Measurements from ENCODE around the gene FADD.
A peak's percentile ranks its signal among the peaks of the same experiment; 100 is the strongest.

- TF ChIP-seq, protein P1, sequence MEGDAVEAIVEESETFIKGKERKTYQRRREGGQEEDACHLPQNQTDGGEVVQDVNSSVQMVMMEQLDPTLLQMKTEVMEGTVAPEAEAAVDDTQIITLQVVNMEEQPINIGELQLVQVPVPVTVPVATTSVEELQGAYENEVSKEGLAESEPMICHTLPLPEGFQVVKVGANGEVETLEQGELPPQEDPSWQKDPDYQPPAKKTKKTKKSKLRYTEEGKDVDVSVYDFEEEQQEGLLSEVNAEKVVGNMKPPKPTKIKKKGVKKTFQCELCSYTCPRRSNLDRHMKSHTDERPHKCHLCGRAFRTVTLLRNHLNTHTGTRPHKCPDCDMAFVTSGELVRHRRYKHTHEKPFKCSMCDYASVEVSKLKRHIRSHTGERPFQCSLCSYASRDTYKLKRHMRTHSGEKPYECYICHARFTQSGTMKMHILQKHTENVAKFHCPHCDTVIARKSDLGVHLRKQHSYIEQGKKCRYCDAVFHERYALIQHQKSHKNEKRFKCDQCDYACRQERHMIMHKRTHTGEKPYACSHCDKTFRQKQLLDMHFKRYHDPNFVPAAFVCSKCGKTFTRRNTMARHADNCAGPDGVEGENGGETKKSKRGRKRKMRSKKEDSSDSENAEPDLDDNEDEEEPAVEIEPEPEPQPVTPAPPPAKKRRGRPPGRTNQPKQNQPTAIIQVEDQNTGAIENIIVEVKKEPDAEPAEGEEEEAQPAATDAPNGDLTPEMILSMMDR (conservative IDR thresholded peaks at IDR 0.05 in 1 of 2, IDR thresholded peaks at IDR 0.05 in 1 of 2; ENCODE audit: extremely low read depth in 1 of 2, insufficient read depth in 1 of 2, low read depth in 1 of 2, low read length in 2 of 2), result peak in 1 of 2 donors; percentile 44
- no peak for TF ChIP-seq EZH2 (IDR thresholded peaks at IDR 0.05; ENCODE audit: borderline replicate concordance, low read length)
Measured at GRCh38 chr11:70158201-70158600, 44.9 kb upstream of the FADD start.

Data from mammary epithelial cell (primary cell).